Measurements from ENCODE around the gene BMPR2. TPM values are rescaled to one million over a fixed set of nuclear protein-coding genes. Genes with fewer than 3 reads are reported as not detected.

Gene BMPR2
- total RNA-seq, 4 donors from 2014 or later: 37.8 to 53.3 (median 51.2) TPM

Small RNAs within 50 kb of the gene (small RNA-seq; reads per million reads assigned to genes)
- gene MTND4LP17 (not detected), gene RN7SL753P (not detected)

Other genes with a start within 250 kb of the BMPR2 start
- gene SUMO1, start 137.7 kb upstream of the BMPR2 start, total RNA-seq: 10 to 100 TPM; 43.3 to 52.2 (median 48.3) TPM
- gene NOP58, start 110.6 kb upstream of the BMPR2 start, total RNA-seq: 10 to 100 TPM; 52.9 to 72.8 (median 69.6) TPM